OCI-M2 (cell line): ENCODE data around the gene SYT5.
"Not testable (repeated sequence)": the region's sequence is repeated elsewhere in the genome, so short reads cannot be mapped to it uniquely, and the experiment has no call there.

Experiments used
- DNase-seq: peaks from one replicate; lab custom pipeline; 2025; ENCODE audit not compliant: unreplicated experiment; lab: John Stamatoyannopoulos, UW

The SYT5 gene

GRCh38 chr19:55172318-55172717 is 7.8 kb downstream of the SYT5 start:
- DNase-seq = not testable (repeated sequence)

GRCh38 chr19:55171440-55171839 is 8.6 kb downstream of the SYT5 start:
- DNase-seq = no peak

DNA sequence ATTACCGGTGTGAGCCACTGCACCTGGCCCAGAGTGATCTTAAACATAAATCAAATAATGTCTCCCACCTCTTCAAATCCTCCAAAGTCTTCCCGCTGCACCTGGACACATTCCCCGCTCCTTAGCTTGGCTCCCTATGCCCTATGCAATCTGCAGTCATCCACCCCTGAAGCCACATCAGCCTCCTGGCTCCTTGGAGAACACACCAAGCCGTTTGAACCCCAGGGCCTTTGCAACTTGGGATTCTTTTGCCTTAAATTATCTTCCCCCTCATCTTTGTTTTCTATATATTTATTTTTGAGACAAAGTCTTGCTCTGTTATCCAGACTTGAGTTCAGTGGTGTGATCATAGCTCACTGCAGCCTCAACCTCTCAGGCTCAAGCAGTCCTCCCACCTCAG is 11.0 kb downstream of the SYT5 start:
- no peak for DNase-seq

DNA sequence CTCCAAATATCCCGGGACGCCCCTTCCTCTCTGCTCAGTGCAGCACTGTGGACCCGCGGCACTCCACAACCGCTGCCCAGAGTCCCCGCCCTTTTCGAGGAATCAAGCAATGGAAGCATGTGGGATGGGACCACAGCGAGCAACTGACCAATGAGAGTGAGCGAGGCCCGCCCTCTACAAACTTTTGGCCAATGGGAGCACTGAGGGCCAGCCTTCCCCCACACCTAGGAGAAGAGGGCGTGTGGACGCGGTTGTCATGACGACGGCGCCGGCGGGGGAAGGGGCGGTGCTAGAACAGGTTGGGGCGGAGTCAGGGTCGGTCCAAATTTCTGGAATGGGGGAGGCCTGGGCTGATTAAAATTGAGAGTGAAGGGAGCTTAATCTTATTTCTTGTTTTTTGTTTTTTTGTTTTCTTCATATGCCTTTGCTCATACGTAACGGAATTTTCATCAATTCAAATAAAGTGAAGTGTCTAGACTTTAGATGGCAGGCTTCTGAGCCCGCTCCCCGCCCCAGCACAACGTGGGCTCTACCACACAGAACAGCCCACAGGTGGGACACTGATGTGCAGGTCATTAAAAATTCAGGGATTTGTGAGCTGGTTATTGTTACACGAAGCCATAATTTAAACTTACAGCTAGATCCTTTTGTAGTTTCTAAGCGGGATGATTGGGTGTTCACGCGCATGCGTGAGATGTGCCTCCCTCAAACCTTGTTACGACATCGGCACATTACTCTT is 13.4 kb downstream of the SYT5 start, which contains the start of gene DNAAF3:
Gene DNAAF3, minus strand, starts transcription at position 84 of the 739 bp plus-strand sequence. CDS start 200 bp downstream, outside the sequence.
- peak; percentile 97 for DNase-seq

DNA sequence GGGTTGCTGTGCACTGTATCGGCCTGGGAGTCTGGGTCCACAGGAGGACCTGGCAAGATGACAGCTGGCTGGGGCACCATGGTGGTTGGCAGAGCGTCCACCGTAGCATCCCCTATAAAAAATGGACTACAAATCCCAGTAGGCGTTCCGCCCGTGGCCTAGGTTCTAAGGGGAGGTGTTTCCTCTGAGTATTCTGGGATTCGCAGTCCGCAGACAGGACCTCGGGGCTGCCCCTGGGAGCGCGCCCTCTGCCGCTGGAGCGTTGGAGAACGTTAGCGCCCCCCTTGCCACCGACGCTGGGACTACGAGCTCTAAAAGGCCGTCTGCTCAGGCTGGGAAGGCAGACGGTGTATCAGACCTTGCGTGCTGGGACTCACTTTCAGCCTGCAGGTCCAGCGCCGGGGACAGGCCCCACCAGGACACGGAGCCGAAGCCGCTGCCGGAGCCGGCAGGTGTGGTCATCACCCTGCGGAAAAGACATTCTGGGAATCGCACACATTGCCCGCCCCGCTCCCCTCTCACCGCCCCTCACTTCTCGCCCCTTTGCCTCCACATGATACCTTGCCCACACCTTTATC is 14.0 kb downstream of the SYT5 start:
- DNase-seq = peak; percentile 66

- DNase-seq = no peak
These were observed 18.3 kb downstream of the SYT5 start for GRCh38 chr19:55161571-55162322.

- DNase-seq = no peak
These were observed 19.1 kb downstream of the SYT5 start for GRCh38 chr19:55160986-55161365.

DNA sequence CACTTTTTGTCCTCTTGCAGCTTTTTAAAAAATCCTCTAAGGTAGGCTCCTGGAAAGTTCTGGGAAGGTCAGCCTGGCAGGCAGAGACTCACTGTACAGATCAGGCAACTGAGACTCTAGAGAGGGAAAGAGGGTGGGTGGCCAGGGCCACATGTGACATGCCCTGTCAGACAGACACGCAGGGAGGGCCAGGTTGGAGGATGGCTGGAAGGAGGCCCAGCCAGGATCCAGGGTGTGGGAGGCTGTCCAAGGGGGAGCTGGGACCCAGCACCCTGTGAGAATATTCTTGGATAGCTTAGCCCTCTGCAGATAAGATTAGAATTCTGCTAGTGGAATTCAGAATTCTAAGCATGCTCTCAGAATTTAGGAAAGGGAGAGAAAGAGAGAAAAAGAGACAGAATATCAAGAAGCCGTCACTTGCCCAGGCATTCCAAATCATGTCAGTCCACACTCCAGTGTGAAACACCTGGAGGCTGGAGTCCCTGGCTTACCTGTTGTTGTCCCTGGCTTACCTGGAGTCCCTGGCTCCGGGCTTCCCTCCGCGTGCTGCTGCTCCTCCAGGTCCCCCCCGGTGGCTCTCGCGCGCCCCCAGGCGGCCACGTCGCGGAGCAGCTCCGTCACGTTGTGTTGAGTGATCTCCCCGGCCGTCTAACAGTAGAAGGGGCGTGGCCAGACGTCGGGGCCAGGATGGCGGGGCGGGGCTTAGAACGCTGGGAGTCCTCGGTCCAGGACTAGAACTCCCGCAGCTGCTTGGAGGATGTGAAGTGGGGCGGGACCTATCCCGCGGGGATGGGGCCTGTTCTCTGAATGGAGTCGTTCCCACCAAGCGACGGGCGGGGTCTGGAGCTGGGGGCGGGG is 19.7 kb downstream of the SYT5 start:
- peak; percentile 64 for DNase-seq

GRCh38 chr19:55158848-55159749 is 21.0 kb downstream of the SYT5 start:
- DNase-seq = peak; percentile 92

GRCh38 chr19:55158423-55158822 is 21.7 kb downstream of the SYT5 start:
- no peak for DNase-seq

- DNase-seq = no peak
These were observed 22.8 kb downstream of the SYT5 start, which contains the start of gene TNNI3 for GRCh38 chr19:55157064-55157908. TNNI3 (minus strand) TSS chr19:55157732; CDS start chr19:55157589, 143 bp downstream.

DNA sequence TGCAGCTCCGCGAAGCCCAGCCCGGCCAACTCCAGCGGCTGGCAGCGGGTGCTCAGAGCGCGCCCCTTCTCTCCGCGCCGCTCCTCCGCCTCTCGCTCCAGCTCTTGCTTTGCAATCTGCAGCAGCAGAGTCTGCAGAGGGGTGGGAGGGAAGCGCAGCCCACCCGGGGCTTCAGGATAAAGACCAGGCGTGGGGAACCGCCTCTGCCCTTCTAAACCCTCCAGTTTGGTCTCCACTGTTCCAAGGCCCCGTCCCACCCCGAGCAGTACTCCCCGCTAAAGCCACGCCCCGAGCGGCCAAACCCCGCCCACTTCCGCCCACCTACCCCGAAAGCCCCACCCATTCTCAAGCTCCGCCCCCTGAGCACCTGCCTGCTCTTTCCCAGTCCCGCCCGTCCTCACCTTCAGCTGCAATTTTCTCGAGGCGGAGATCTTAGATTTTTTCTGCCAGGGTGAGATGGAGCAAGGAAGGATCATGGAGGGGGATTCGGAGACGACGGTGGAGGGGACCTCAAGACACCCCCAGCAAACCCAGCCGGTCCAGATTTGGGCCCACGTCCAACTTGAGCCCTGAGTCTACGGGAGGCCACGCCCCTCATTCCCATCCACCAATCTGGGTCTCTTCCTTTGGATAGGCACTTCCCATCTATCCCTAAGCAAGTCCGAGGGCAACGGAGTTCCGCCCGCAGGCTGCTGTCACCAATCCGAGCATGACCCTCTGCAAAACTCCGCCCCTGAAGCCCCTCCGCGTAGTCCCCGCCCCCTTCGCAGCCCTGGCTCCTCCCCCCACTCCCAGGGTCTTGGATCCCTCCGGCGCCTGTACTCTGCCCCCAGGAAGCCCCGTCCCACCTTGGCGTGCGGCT is 23.7 kb downstream of the SYT5 start:
- no peak for DNase-seq

DNA sequence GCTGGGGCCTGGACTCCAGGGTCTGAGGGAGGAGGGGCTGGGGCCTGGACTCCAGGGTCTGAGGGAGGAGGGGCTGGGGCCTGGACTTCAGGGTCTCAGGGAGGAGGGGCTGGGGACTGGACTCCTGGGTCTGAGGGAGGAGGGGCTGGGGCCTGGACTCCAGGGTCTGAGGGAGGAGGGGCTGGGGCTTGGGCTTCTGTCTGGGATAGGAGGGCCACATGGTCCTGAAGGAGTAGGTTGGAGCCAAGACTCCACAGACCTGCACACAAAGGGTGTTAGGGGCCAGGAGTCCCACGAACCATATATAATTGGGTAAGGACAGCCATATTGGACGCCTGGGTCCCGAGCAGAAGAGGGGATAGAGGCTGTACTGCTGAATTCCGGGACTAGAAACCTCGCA is 24.3 kb downstream of the SYT5 start:
- not testable (repeated sequence) for DNase-seq

- DNase-seq = no peak
These were observed 26.3 kb downstream of the SYT5 start for GRCh38 chr19:55153652-55154264.

GRCh38 chr19:55152017-55152416 is 28.1 kb downstream of the SYT5 start:
- DNase-seq = no peak

- no peak for DNase-seq
These were observed 30.7 kb downstream of the SYT5 start, which contains the start of gene TNNT1 for GRCh38 chr19:55149078-55150003. TNNT1 (minus strand) TSS chr19:55149206; CDS start chr19:55147157, 2,049 bp downstream.
